Activated T-cell treated with anti-CD3 and anti-CD28 coated beads, Interleukin-2, amount 50 U/mL, for 24 hours (primary cell): ENCODE results near the gene IGFLR1.

ENCODE experiments used
- DNase-seq: peaks from one replicate; pipeline ENCODE4 v3.0.0-alpha.2; 2020
- H3K27ac Mint-ChIP-seq: 2 replicates; pipeline ENCODE4 v1.8.0; 2020; ENCODE audit warnings: mild to moderate bottlenecking, mixed read lengths
- H3K27me3 Mint-ChIP-seq: 2 replicates; pipeline ENCODE4 v1.8.0; 2020; ENCODE audit warnings: mixed read lengths
- H3K36me3 Mint-ChIP-seq: 2 replicates; pipeline ENCODE4 v1.8.0; 2020; ENCODE audit warnings: low read depth, mixed read lengths
- H3K4me1 Mint-ChIP-seq: 2 replicates; pipeline ENCODE4 v1.8.0; 2020; ENCODE audit warnings: low read depth, mixed read lengths
- H3K4me3 Mint-ChIP-seq: 2 replicates; pipeline ENCODE4 v1.8.0; 2020; ENCODE audit warnings: mild to moderate bottlenecking, moderate library complexity, mixed read lengths
- H3K9me3 Mint-ChIP-seq: 2 replicates; pipeline ENCODE4 v1.8.0; 2020; ENCODE audit warnings: mixed read lengths

IGFLR1 gene

GRCh38 chr19:35720163-35720524, 22.1 kb downstream of the IGFLR1 start:
- Mint-ChIP-seq H3K36me3 (peaks cover 82% of the 10 kb centered on the region), H3K9me3 (no peaks in the 10 kb centered on the region), H3K4me1 (peaks cover 36% of the 10 kb centered on the region), H3K4me3 (peak overlapping the region; percentile 39), H3K27ac (peak overlapping the region; percentile 93), H3K27me3 (no peaks in the 10 kb centered on the region)
- DNase-seq: no peak

- Mint-ChIP-seq H3K36me3 (peaks cover 82% of the 10 kb centered on the region), H3K27me3 (no peaks in the 10 kb centered on the region), H3K9me3 (no peaks in the 10 kb centered on the region), H3K4me3 (peak overlapping the region; percentile 90), H3K4me1 (peaks cover 41% of the 10 kb centered on the region), H3K27ac (peak overlapping the region; percentile 93)
- no peak for DNase-seq
Measured at GRCh38 chr19:35719402-35720162, 22.7 kb downstream of the IGFLR1 start.

- DNase-seq: peak; percentile 78
- H3K4me3 Mint-ChIP-seq: peak overlapping the region; percentile 90
- no peaks in the 10 kb centered on the region for H3K9me3 Mint-ChIP-seq
- H3K27ac Mint-ChIP-seq: peak overlapping the region; percentile 93
- H3K36me3 Mint-ChIP-seq: peaks cover 83% of the 10 kb centered on the region
- H3K27me3 Mint-ChIP-seq: no peaks in the 10 kb centered on the region
- H3K4me1 Mint-ChIP-seq: peaks cover 41% of the 10 kb centered on the region
Measured at GRCh38 chr19:35718345-35719041, 23.8 kb downstream of the IGFLR1 start.

GRCh38 chr19:35717665-35718344, 24.4 kb downstream of the IGFLR1 start, which contains the start of gene KMT2B:
Gene KMT2B (plus strand): TSS chr19:35718003. CDS start chr19:35718019, 16 bp downstream.
- H3K27me3 Mint-ChIP-seq: no peaks in the 10 kb centered on the region
- H3K9me3 Mint-ChIP-seq: no peaks in the 10 kb centered on the region
- H3K4me3 Mint-ChIP-seq: peak within 1 kb of the TSS; percentile 90
- H3K36me3 Mint-ChIP-seq: peaks cover 83% of the 10 kb centered on the region
- DNase-seq: no peak
- H3K4me1 Mint-ChIP-seq: peaks cover 45% of the 10 kb centered on the region
- H3K27ac Mint-ChIP-seq: peak within 1 kb of the TSS; percentile 99

GRCh38 chr19:35716801-35717664, 25.2 kb downstream of the IGFLR1 start:
- peaks cover 76% of the 10 kb centered on the region for H3K36me3 Mint-ChIP-seq
- H3K4me3 Mint-ChIP-seq: peak overlapping the region; percentile 88
- peak overlapping the region; percentile 99 for H3K27ac Mint-ChIP-seq
- no peaks in the 10 kb centered on the region for H3K27me3 Mint-ChIP-seq
- peak; percentile 97 for DNase-seq
- no peaks in the 10 kb centered on the region for H3K9me3 Mint-ChIP-seq
- peaks cover 47% of the 10 kb centered on the region for H3K4me1 Mint-ChIP-seq

GRCh38 chr19:35715981-35716800, 26.1 kb downstream of the IGFLR1 start:
- H3K4me1 Mint-ChIP-seq: peaks cover 48% of the 10 kb centered on the region
- H3K27me3 Mint-ChIP-seq: no peaks in the 10 kb centered on the region
- H3K27ac Mint-ChIP-seq: peak overlapping the region; percentile 99
- H3K36me3 Mint-ChIP-seq: peaks cover 68% of the 10 kb centered on the region
- peak overlapping the region; percentile 88 for H3K4me3 Mint-ChIP-seq
- H3K9me3 Mint-ChIP-seq: no peaks in the 10 kb centered on the region
- peak; percentile 62 for DNase-seq

- H3K4me1 Mint-ChIP-seq: peaks cover 54% of the 10 kb centered on the region
- H3K27ac Mint-ChIP-seq: peak overlapping the region; percentile 99
- peak overlapping the region; percentile 88 for H3K4me3 Mint-ChIP-seq
Measured at GRCh38 chr19:35715355-35715809, 26.9 kb downstream of the IGFLR1 start.

GRCh38 chr19:35714601-35715354, 27.5 kb downstream of the IGFLR1 start:
- DNase-seq: peak; percentile 46
- Mint-ChIP-seq H3K9me3 (no peaks in the 10 kb centered on the region), H3K27me3 (no peaks in the 10 kb centered on the region), H3K4me1 (peaks cover 54% of the 10 kb centered on the region), H3K36me3 (peaks cover 57% of the 10 kb centered on the region), H3K4me3 (peak overlapping the region; percentile 88), H3K27ac (peak overlapping the region; percentile 99)

More at GRCh38 chr19:35715355-35715809, 26.9 kb downstream of the IGFLR1 start:
- no peaks in the 10 kb centered on the region for H3K27me3 Mint-ChIP-seq
- peaks cover 63% of the 10 kb centered on the region for H3K36me3 Mint-ChIP-seq
- DNase-seq: no peak
- H3K9me3 Mint-ChIP-seq: no peaks in the 10 kb centered on the region

GRCh38 chr19:35713904-35714495, 28.3 kb downstream of the IGFLR1 start:
- DNase-seq: no peak
- Mint-ChIP-seq H3K4me3 (peak overlapping the region; percentile 88), H3K27ac (peak overlapping the region; percentile 99), H3K36me3 (peaks cover 50% of the 10 kb centered on the region), H3K27me3 (no peaks in the 10 kb centered on the region), H3K4me1 (peaks cover 52% of the 10 kb centered on the region), H3K9me3 (no peaks in the 10 kb centered on the region)

GRCh38 chr19:35713506-35713850, 28.8 kb downstream of the IGFLR1 start:
- Mint-ChIP-seq H3K9me3 (no peaks in the 10 kb centered on the region), H3K4me3 (peak overlapping the region; percentile 88), H3K27me3 (no peaks in the 10 kb centered on the region), H3K27ac (peak overlapping the region; percentile 99), H3K36me3 (peaks cover 45% of the 10 kb centered on the region), H3K4me1 (peaks cover 52% of the 10 kb centered on the region)
- no peak for DNase-seq

GRCh38 chr19:35712567-35713505, 29.4 kb downstream of the IGFLR1 start:
- DNase-seq: peak; percentile 87
- peaks cover 46% of the 10 kb centered on the region for H3K36me3 Mint-ChIP-seq
- no peaks in the 10 kb centered on the region for H3K9me3 Mint-ChIP-seq
- peaks cover 57% of the 10 kb centered on the region for H3K4me1 Mint-ChIP-seq
- H3K27me3 Mint-ChIP-seq: no peaks in the 10 kb centered on the region
- H3K27ac Mint-ChIP-seq: peak overlapping the region; percentile 99
- peak overlapping the region; percentile 88 for H3K4me3 Mint-ChIP-seq
